Measurements from ENCODE around the gene VRK2. TPM values are rescaled to one million over a fixed set of nuclear protein-coding genes. Genes with fewer than 3 reads are reported as not detected.

VRK2 gene
- total and polyA plus RNA-seq, 5 donors from 2014 or later, result 20.5 to 28.6 (median 24.0) TPM

GRCh38 chr2:58030771-58031170 is 15.8 kb upstream of the VRK2 start:
- DNase-seq (no peak), ATAC-seq (ENCODE audit: low read depth in 2 of 2) (no peak)
- no peak overlapping the region for H3K4me3 Mint-ChIP-seq
- H3K4me1 ChIP-seq (ENCODE audit: control insufficient read depth, insufficient read depth, low read length, poor library complexity, severe bottlenecking), result no peaks in the 10 kb centered on the region
- H3K27ac Mint-ChIP-seq, result no peak overlapping the region
- H3K36me3 Mint-ChIP-seq, result no peaks in the 10 kb centered on the region
- H3K9me3 ChIP-seq (ENCODE audit: control insufficient read depth in 2 of 2, low read length in 2 of 2), result no peaks in the 10 kb centered on the region
- H3K9me3 Mint-ChIP-seq, result no peaks in the 10 kb centered on the region
- H3K27me3 ChIP-seq (ENCODE audit: control insufficient read depth, insufficient read depth, low read length), result no peaks in the 10 kb centered on the region
- no peak overlapping the region for H3K27ac ChIP-seq (ENCODE audit: insufficient read depth, low read length, poor library complexity, severe bottlenecking)
- H3K4me3 ChIP-seq (ENCODE audit: low read depth, low read length), result no peak overlapping the region
- H3K36me3 ChIP-seq (ENCODE audit: control insufficient read depth, insufficient read depth, low read length), result no peaks in the 10 kb centered on the region
- H3K27me3 Mint-ChIP-seq, result no peaks in the 10 kb centered on the region
- H3K4me1 Mint-ChIP-seq, result no peaks in the 10 kb centered on the region

GRCh38 chr2:58032016-58032763 is 14.4 kb upstream of the VRK2 start:
- Histone ChIP-seq H3K36me3 (ENCODE audit: control insufficient read depth, insufficient read depth, low read length) (no peaks in the 10 kb centered on the region), H3K4me3 (ENCODE audit: low read depth, low read length) (no peak overlapping the region), H3K9me3 (ENCODE audit: control insufficient read depth in 2 of 2, low read length in 2 of 2) (no peaks in the 10 kb centered on the region), H3K27ac (ENCODE audit: insufficient read depth, low read length, poor library complexity, severe bottlenecking) (no peak overlapping the region), H3K4me1 (ENCODE audit: control insufficient read depth, insufficient read depth, low read length, poor library complexity, severe bottlenecking) (no peaks in the 10 kb centered on the region), H3K27me3 (ENCODE audit: control insufficient read depth, insufficient read depth, low read length) (no peaks in the 10 kb centered on the region)
- no peak for ATAC-seq (ENCODE audit: low read depth in 2 of 2)
- Mint-ChIP-seq H3K36me3 (no peaks in the 10 kb centered on the region), H3K4me1 (no peaks in the 10 kb centered on the region), H3K9me3 (no peaks in the 10 kb centered on the region), H3K4me3 (no peak overlapping the region), H3K27ac (peak overlapping the region in 1 of 3 donors; percentile 5), H3K27me3 (no peaks in the 10 kb centered on the region)
- no peak for DNase-seq

DNA sequence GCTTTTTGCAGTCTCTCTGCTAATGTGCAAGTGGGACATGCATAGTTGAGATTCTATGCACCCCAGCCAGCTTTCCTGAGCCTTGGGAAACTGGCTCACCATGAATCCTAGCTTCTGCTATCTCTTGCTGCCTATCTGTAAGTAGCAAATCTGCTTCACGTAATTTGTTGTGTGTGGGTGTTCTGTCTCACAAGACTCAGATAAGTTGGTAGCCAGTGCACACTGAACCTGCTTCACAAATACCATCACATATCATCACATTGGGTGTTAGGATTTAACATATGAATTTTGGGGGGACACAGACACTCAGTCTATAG is 13.9 kb upstream of the VRK2 start:
- H3K4me3 ChIP-seq (ENCODE audit: low read depth, low read length), result no peak overlapping the region
- no peaks in the 10 kb centered on the region for H3K36me3 ChIP-seq (ENCODE audit: control insufficient read depth, insufficient read depth, low read length)
- Mint-ChIP-seq H3K27ac (no peak overlapping the region), H3K27me3 (no peaks in the 10 kb centered on the region), H3K4me3 (no peak overlapping the region), H3K36me3 (no peaks in the 10 kb centered on the region), H3K9me3 (peaks cover 0 to 1% (median 0%) of the 10 kb centered on the region in 7 donors), H3K4me1 (no peaks in the 10 kb centered on the region)
- H3K9me3 ChIP-seq (ENCODE audit: control insufficient read depth in 2 of 2, low read length in 2 of 2), result no peaks in the 10 kb centered on the region
- H3K27me3 ChIP-seq (ENCODE audit: control insufficient read depth, insufficient read depth, low read length), result no peaks in the 10 kb centered on the region
- H3K4me1 ChIP-seq (ENCODE audit: control insufficient read depth, insufficient read depth, low read length, poor library complexity, severe bottlenecking), result no peaks in the 10 kb centered on the region
- ATAC-seq (ENCODE audit: low read depth in 2 of 2) (no peak), DNase-seq (no peak)
- no peak overlapping the region for H3K27ac ChIP-seq (ENCODE audit: insufficient read depth, low read length, poor library complexity, severe bottlenecking)

DNA sequence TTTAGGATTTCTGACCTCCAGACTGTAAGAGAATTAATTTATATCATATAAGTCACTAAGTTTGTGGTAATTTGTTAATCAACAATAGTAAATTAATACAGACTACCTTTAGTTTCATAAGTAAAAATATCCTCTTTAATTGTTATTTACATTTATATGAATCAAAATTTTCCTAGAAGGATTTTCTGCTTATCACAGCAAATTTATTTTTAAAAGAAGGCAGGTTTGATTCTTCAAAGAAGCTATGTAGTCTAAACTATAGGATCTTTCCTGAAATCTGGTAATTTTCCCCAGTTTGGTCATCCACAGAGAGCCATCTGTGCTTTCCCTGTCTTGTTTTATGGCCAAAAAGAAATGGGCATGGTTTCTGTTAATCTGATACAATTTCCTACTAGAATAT is 13.1 kb upstream of the VRK2 start:
- no peak overlapping the region for H3K4me3 Mint-ChIP-seq
- H3K27me3 Mint-ChIP-seq, result no peaks in the 10 kb centered on the region
- H3K4me1 Mint-ChIP-seq, result peaks cover 0 to 4% (median 0%) of the 10 kb centered on the region in 4 donors
- no peak overlapping the region for H3K27ac Mint-ChIP-seq
- no peaks in the 10 kb centered on the region for H3K9me3 ChIP-seq (ENCODE audit: control insufficient read depth in 2 of 2, low read length in 2 of 2)
- H3K4me3 ChIP-seq (ENCODE audit: low read depth, low read length), result no peak overlapping the region
- no peaks in the 10 kb centered on the region for H3K36me3 ChIP-seq (ENCODE audit: control insufficient read depth, insufficient read depth, low read length)
- H3K4me1 ChIP-seq (ENCODE audit: control insufficient read depth, insufficient read depth, low read length, poor library complexity, severe bottlenecking), result no peaks in the 10 kb centered on the region
- no peak overlapping the region for H3K27ac ChIP-seq (ENCODE audit: insufficient read depth, low read length, poor library complexity, severe bottlenecking)
- H3K27me3 ChIP-seq (ENCODE audit: control insufficient read depth, insufficient read depth, low read length), result no peaks in the 10 kb centered on the region
- DNase-seq (no peak), ATAC-seq (ENCODE audit: low read depth in 2 of 2) (no peak)
- peaks cover 0 to 4% (median 0%) of the 10 kb centered on the region in 7 donors for H3K9me3 Mint-ChIP-seq
- H3K36me3 Mint-ChIP-seq, result peaks cover 5% of the 10 kb centered on the region

DNA sequence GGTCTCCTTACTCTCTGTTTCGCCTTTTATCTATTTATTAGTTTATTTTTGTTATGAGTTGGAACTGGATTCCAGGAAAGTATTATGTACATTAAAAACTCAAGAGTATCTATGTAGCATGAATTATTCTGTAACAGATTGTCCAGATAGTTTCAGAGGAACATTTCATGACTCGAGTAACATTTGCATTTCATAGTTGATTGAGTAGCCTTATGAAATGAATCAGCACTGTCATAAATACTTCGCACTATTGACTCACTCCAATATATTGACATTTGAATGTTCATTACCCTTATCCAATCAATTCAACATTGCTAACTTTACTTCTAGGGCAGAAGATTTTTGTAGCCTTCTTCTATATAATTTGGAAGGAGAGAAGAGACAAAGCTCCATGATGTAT is 11.3 kb upstream of the VRK2 start:
- Mint-ChIP-seq H3K36me3 (peaks cover 6% of the 10 kb centered on the region), H3K4me3 (no peak overlapping the region), H3K9me3 (peaks cover 0 to 6% (median 0%) of the 10 kb centered on the region in 7 donors), H3K27me3 (no peaks in the 10 kb centered on the region), H3K27ac (no peak overlapping the region), H3K4me1 (peaks cover 0 to 13% (median 2%) of the 10 kb centered on the region in 4 donors)
- no peaks in the 10 kb centered on the region for H3K9me3 ChIP-seq (ENCODE audit: control insufficient read depth in 2 of 2, low read length in 2 of 2)
- no peak overlapping the region for H3K4me3 ChIP-seq (ENCODE audit: low read depth, low read length)
- no peaks in the 10 kb centered on the region for H3K36me3 ChIP-seq (ENCODE audit: control insufficient read depth, insufficient read depth, low read length)
- no peak for DNase-seq
- H3K27ac ChIP-seq (ENCODE audit: insufficient read depth, low read length, poor library complexity, severe bottlenecking), result no peak overlapping the region
- no peaks in the 10 kb centered on the region for H3K4me1 ChIP-seq (ENCODE audit: control insufficient read depth, insufficient read depth, low read length, poor library complexity, severe bottlenecking)
- ATAC-seq (ENCODE audit: low read depth in 2 of 2), result no peak
- no peaks in the 10 kb centered on the region for H3K27me3 ChIP-seq (ENCODE audit: control insufficient read depth, insufficient read depth, low read length)

DNA sequence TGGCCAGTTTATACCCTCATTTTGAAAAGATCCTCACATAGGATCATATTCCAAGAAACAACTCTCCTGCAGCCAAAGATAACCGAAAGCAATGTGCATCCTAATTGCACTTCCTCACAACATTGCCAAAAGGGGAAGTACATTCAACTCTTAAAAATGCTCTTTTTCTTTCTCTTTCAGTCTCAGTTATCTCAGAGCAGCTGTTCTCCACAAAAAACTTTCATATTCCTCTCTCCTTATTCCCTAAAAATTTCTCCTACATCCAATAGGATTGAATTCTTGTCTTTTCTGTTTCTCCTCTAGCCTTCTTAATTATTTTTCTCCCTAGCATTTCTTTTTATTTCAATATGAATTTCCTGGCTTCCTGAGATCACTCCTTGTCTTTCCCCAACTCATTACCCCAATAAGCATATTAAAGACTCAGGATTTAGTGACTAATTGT is 7.4 kb upstream of the VRK2 start:
- Mint-ChIP-seq H3K9me3 (peaks cover 0 to 6% (median 0%) of the 10 kb centered on the region in 7 donors), H3K4me3 (no peak overlapping the region), H3K27me3 (no peaks in the 10 kb centered on the region), H3K36me3 (peaks cover 9% of the 10 kb centered on the region), H3K4me1 (peaks cover 2 to 17% (median 12%) of the 10 kb centered on the region in 4 donors), H3K27ac (no peak overlapping the region)
- DNase-seq (no peak), ATAC-seq (ENCODE audit: low read depth in 2 of 2) (no peak)
- Histone ChIP-seq H3K27ac (ENCODE audit: insufficient read depth, low read length, poor library complexity, severe bottlenecking) (no peak overlapping the region), H3K4me1 (ENCODE audit: control insufficient read depth, insufficient read depth, low read length, poor library complexity, severe bottlenecking) (no peaks in the 10 kb centered on the region), H3K9me3 (ENCODE audit: control insufficient read depth in 2 of 2, low read length in 2 of 2) (no peaks in the 10 kb centered on the region), H3K4me3 (ENCODE audit: low read depth, low read length) (no peak overlapping the region), H3K27me3 (ENCODE audit: control insufficient read depth, insufficient read depth, low read length) (no peaks in the 10 kb centered on the region), H3K36me3 (ENCODE audit: control insufficient read depth, insufficient read depth, low read length) (no peaks in the 10 kb centered on the region)

DNA sequence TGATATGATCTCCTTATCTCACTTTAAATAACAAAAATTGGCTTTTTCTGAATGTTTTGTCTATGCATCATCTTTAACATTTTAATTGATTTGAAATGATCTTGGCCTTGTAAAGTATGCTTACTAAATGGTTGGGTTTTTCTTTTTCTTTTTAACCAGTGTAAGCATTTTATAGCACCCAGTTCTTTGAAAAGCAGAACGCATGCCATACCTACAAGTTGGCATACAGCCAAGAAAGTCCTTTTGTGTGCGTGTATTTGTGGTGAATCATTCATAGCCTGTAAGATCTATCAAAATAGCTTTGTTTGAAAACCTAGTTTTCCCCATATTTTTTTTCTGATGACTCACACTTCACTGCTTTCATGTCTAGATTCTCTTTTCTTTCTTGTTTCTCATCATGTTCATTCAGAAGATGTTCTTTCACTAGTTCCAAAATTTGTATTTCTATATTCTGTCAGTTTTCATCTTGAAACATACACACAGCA is 4.1 kb upstream of the VRK2 start:
- Histone ChIP-seq H3K36me3 (ENCODE audit: control insufficient read depth, insufficient read depth, low read length) (no peaks in the 10 kb centered on the region), H3K27ac (ENCODE audit: insufficient read depth, low read length, poor library complexity, severe bottlenecking) (no peak overlapping the region), H3K4me3 (ENCODE audit: low read depth, low read length) (no peak overlapping the region), H3K9me3 (ENCODE audit: control insufficient read depth in 2 of 2, low read length in 2 of 2) (no peaks in the 10 kb centered on the region), H3K4me1 (ENCODE audit: control insufficient read depth, insufficient read depth, low read length, poor library complexity, severe bottlenecking) (peaks cover 25% of the 10 kb centered on the region), H3K27me3 (ENCODE audit: control insufficient read depth, insufficient read depth, low read length) (no peaks in the 10 kb centered on the region)
- Mint-ChIP-seq H3K4me1 (peaks cover 23 to 33% (median 24%) of the 10 kb centered on the region in 4 donors), H3K27ac (peak overlapping the region in 1 of 3 donors; percentile 23), H3K36me3 (peaks cover 9% of the 10 kb centered on the region), H3K9me3 (peaks cover 0 to 6% (median 0%) of the 10 kb centered on the region in 7 donors), H3K4me3 (peak overlapping the region in 1 of 4 donors; percentile 14), H3K27me3 (no peaks in the 10 kb centered on the region)
- ATAC-seq (ENCODE audit: low read depth in 2 of 2) (no peak), DNase-seq (peak in 1 of 3 donors; percentile 43)

- peak overlapping the region in 2 of 3 donors; percentile 76 to 94 for H3K27ac Mint-ChIP-seq
- peaks cover 41% of the 10 kb centered on the region for H3K4me1 ChIP-seq (ENCODE audit: control insufficient read depth, insufficient read depth, low read length, poor library complexity, severe bottlenecking)
Observed at GRCh38 chr2:58044145-58044544, 2.5 kb upstream of the VRK2 start.

More at GRCh38 chr2:58044145-58044544, 2.5 kb upstream of the VRK2 start:
- H3K36me3 ChIP-seq (ENCODE audit: control insufficient read depth, insufficient read depth, low read length), result no peaks in the 10 kb centered on the region
- no peak overlapping the region for H3K27ac ChIP-seq (ENCODE audit: insufficient read depth, low read length, poor library complexity, severe bottlenecking)
- H3K9me3 ChIP-seq (ENCODE audit: control insufficient read depth in 2 of 2, low read length in 2 of 2), result no peaks in the 10 kb centered on the region
- no peak for DNase-seq
- no peak overlapping the region for H3K4me3 ChIP-seq (ENCODE audit: low read depth, low read length)
- Mint-ChIP-seq H3K4me1 (peaks cover 30 to 49% (median 37%) of the 10 kb centered on the region in 4 donors), H3K4me3 (peak overlapping the region in 1 of 4 donors; percentile 44), H3K27me3 (no peaks in the 10 kb centered on the region), H3K9me3 (no peaks in the 10 kb centered on the region), H3K36me3 (peaks cover 3% of the 10 kb centered on the region)
- H3K27me3 ChIP-seq (ENCODE audit: control insufficient read depth, insufficient read depth, low read length), result no peaks in the 10 kb centered on the region
- no peak for ATAC-seq (ENCODE audit: low read depth in 2 of 2)

Data from CD4-positive, CD25-positive, alpha-beta regulatory T cell (primary cell).